ENCODE measurements around the gene DOCK8.

DNA sequence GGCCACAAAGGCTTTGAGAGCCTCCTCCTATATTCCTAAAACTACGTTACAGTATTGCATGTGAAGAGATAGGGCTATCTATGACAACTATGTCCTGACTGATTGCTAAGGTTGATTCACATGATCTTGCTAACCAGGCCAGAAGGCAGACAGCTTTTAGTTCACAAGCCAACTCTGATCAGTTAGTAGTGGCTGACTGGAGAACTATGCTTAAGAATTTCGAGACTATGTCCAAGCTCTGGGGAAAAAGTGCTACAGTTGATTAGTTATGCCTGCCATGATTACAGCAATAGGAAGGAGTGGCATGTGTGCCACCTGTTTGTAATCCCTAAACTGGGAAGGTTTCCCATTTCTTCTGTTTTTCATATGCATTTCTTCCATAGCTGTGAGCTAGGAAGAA lies 223.4 kb downstream of the DOCK8 start:
- no peak for TF ChIP-seq TARDBP (IDR thresholded peaks at IDR 0.05)
- no peak for TF ChIP-seq BHLHE40 (IDR thresholded peaks at IDR 0.05; ENCODE audit: borderline replicate concordance)
- TF ChIP-seq SP1 (IDR thresholded peaks at IDR 0.05) = no peak
